ENCODE results near the gene CNTN5.

Gene CNTN5

GRCh38 chr11:100152766-100153165 lies 1132.0 kb downstream of the CNTN5 start:
- H2BK5ac ChIP-seq (ENCODE audit: low read depth, low read length, poor library complexity) = no peak overlapping the region
- no peak for DNase-seq
- H3K23ac ChIP-seq (ENCODE audit: low read length) = no peak overlapping the region
- H3K4me2 ChIP-seq (ENCODE audit: low read length) = no peak overlapping the region
- H4K91ac ChIP-seq (ENCODE audit: low read depth, low read length) = no peak overlapping the region
- H3K27ac ChIP-seq (ENCODE audit: low read depth, low read length) = no peak overlapping the region
- H2BK12ac ChIP-seq (ENCODE audit: low read length) = no peak overlapping the region
- H3K4me3 ChIP-seq (ENCODE audit: low read depth, low read length) = no peak overlapping the region
- H3K79me1 ChIP-seq (ENCODE audit: low read length) = no peaks in the 10 kb centered on the region
- no peak overlapping the region for H4K8ac ChIP-seq (ENCODE audit: low read depth, low read length)
- H4K12ac ChIP-seq (ENCODE audit: low read depth, low read length) = no peak overlapping the region
- no peak overlapping the region for H2AFZ ChIP-seq (ENCODE audit: insufficient read depth, low read length, poor library complexity)
- H2AK5ac ChIP-seq (ENCODE audit: low read length) = no peak overlapping the region
- H3K18ac ChIP-seq (ENCODE audit: low read length) = no peak overlapping the region
- H3K9ac ChIP-seq (ENCODE audit: low read length) = no peak overlapping the region
- no peaks in the 10 kb centered on the region for H3K27me3 ChIP-seq (ENCODE audit: insufficient read depth, low read length)
- H3K36me3 ChIP-seq (ENCODE audit: control insufficient read depth in 1 of 2, insufficient read depth in 2 of 2, low read length in 2 of 2) = no peaks in the 10 kb centered on the region
- no peak overlapping the region for H2BK120ac ChIP-seq (ENCODE audit: insufficient read depth, low read length, poor library complexity)
- no peaks in the 10 kb centered on the region for H3K9me3 ChIP-seq (ENCODE audit: insufficient read depth, low read depth, low read length)
- H3K79me2 ChIP-seq (ENCODE audit: control insufficient read depth, insufficient read depth, low read length, poor library complexity) = no peaks in the 10 kb centered on the region
- no peak overlapping the region for H3K4ac ChIP-seq (ENCODE audit: low read depth, low read length)
- H3K14ac ChIP-seq (ENCODE audit: low read length) = no peak overlapping the region
- H3K4me1 ChIP-seq (ENCODE audit: control insufficient read depth in 1 of 2, insufficient read depth in 2 of 2, low read length in 2 of 2) = no peaks in the 10 kb centered on the region

- H4K12ac ChIP-seq (ENCODE audit: low read depth, low read length) = no peak overlapping the region
- H3K9ac ChIP-seq (ENCODE audit: low read length) = no peak overlapping the region
- H3K23ac ChIP-seq (ENCODE audit: low read length) = no peak overlapping the region
- no peak overlapping the region for H3K14ac ChIP-seq (ENCODE audit: low read length)
- H3K4me2 ChIP-seq (ENCODE audit: low read length) = no peak overlapping the region
- no peak overlapping the region for H2BK12ac ChIP-seq (ENCODE audit: low read length)
- no peak overlapping the region for H2BK5ac ChIP-seq (ENCODE audit: low read depth, low read length, poor library complexity)
- no peak overlapping the region for H2AK5ac ChIP-seq (ENCODE audit: low read length)
- H2AFZ ChIP-seq (ENCODE audit: insufficient read depth, low read length, poor library complexity) = no peak overlapping the region
- no peaks in the 10 kb centered on the region for H3K36me3 ChIP-seq (ENCODE audit: control insufficient read depth in 1 of 2, insufficient read depth in 2 of 2, low read length in 2 of 2)
- no peaks in the 10 kb centered on the region for H3K9me3 ChIP-seq (ENCODE audit: insufficient read depth, low read depth, low read length)
- no peaks in the 10 kb centered on the region for H3K27me3 ChIP-seq (ENCODE audit: insufficient read depth, low read length)
- no peaks in the 10 kb centered on the region for H3K79me2 ChIP-seq (ENCODE audit: control insufficient read depth, insufficient read depth, low read length, poor library complexity)
- H3K79me1 ChIP-seq (ENCODE audit: low read length) = no peaks in the 10 kb centered on the region
- H3K4ac ChIP-seq (ENCODE audit: low read depth, low read length) = no peak overlapping the region
- DNase-seq = no peak
- H3K4me3 ChIP-seq (ENCODE audit: low read depth, low read length) = no peak overlapping the region
- H4K8ac ChIP-seq (ENCODE audit: low read depth, low read length) = no peak overlapping the region
- no peak overlapping the region for H2BK120ac ChIP-seq (ENCODE audit: insufficient read depth, low read length, poor library complexity)
- H3K4me1 ChIP-seq (ENCODE audit: control insufficient read depth in 1 of 2, insufficient read depth in 2 of 2, low read length in 2 of 2) = no peaks in the 10 kb centered on the region
- H3K18ac ChIP-seq (ENCODE audit: low read length) = no peak overlapping the region
- H4K91ac ChIP-seq (ENCODE audit: low read depth, low read length) = no peak overlapping the region
- H3K27ac ChIP-seq (ENCODE audit: low read depth, low read length) = no peak overlapping the region
These were observed 1142.7 kb downstream of the CNTN5 start for GRCh38 chr11:100163471-100163870.

GRCh38 chr11:100174881-100175280 lies 1154.1 kb downstream of the CNTN5 start:
- Histone ChIP-seq H3K79me1 (ENCODE audit: low read length) (no peaks in the 10 kb centered on the region), H2BK120ac (ENCODE audit: insufficient read depth, low read length, poor library complexity) (no peak overlapping the region), H3K18ac (ENCODE audit: low read length) (no peak overlapping the region), H4K12ac (ENCODE audit: low read depth, low read length) (no peak overlapping the region), H3K4me3 (ENCODE audit: low read depth, low read length) (no peak overlapping the region), H3K4ac (ENCODE audit: low read depth, low read length) (no peak overlapping the region), H3K27ac (ENCODE audit: low read depth, low read length) (no peak overlapping the region), H2AFZ (ENCODE audit: insufficient read depth, low read length, poor library complexity) (no peak overlapping the region), H3K23ac (ENCODE audit: low read length) (no peak overlapping the region), H2AK5ac (ENCODE audit: low read length) (no peak overlapping the region), H4K91ac (ENCODE audit: low read depth, low read length) (no peak overlapping the region), H3K36me3 (ENCODE audit: control insufficient read depth in 1 of 2, insufficient read depth in 2 of 2, low read length in 2 of 2) (no peaks in the 10 kb centered on the region), H3K4me2 (ENCODE audit: low read length) (no peak overlapping the region), H2BK12ac (ENCODE audit: low read length) (no peak overlapping the region), H3K14ac (ENCODE audit: low read length) (no peak overlapping the region), H3K4me1 (ENCODE audit: control insufficient read depth in 1 of 2, insufficient read depth in 2 of 2, low read length in 2 of 2) (no peaks in the 10 kb centered on the region), H3K27me3 (ENCODE audit: insufficient read depth, low read length) (no peaks in the 10 kb centered on the region), H3K9ac (ENCODE audit: low read length) (no peak overlapping the region), H4K8ac (ENCODE audit: low read depth, low read length) (no peak overlapping the region), H3K9me3 (ENCODE audit: insufficient read depth, low read depth, low read length) (no peaks in the 10 kb centered on the region), H3K79me2 (ENCODE audit: control insufficient read depth, insufficient read depth, low read length, poor library complexity) (no peaks in the 10 kb centered on the region), H2BK5ac (ENCODE audit: low read depth, low read length, poor library complexity) (no peak overlapping the region)
- WGBS (ENCODE audit: extremely low coverage, insufficient coverage, insufficient read length) = no CpG with 5 or more reads among the region's 3 CpGs
- no peak for DNase-seq

- no peak overlapping the region for H3K23ac ChIP-seq (ENCODE audit: low read length)
- H3K4me2 ChIP-seq (ENCODE audit: low read length) = no peak overlapping the region
- H3K79me2 ChIP-seq (ENCODE audit: control insufficient read depth, insufficient read depth, low read length, poor library complexity) = no peaks in the 10 kb centered on the region
- H3K9ac ChIP-seq (ENCODE audit: low read length) = no peak overlapping the region
- no peaks in the 10 kb centered on the region for H3K27me3 ChIP-seq (ENCODE audit: insufficient read depth, low read length)
- H3K4ac ChIP-seq (ENCODE audit: low read depth, low read length) = no peak overlapping the region
- H3K14ac ChIP-seq (ENCODE audit: low read length) = no peak overlapping the region
- no peak overlapping the region for H2AK5ac ChIP-seq (ENCODE audit: low read length)
- no peak overlapping the region for H4K91ac ChIP-seq (ENCODE audit: low read depth, low read length)
- H3K9me3 ChIP-seq (ENCODE audit: insufficient read depth, low read depth, low read length) = no peaks in the 10 kb centered on the region
- H3K36me3 ChIP-seq (ENCODE audit: control insufficient read depth in 1 of 2, insufficient read depth in 2 of 2, low read length in 2 of 2) = no peaks in the 10 kb centered on the region
- H2BK5ac ChIP-seq (ENCODE audit: low read depth, low read length, poor library complexity) = no peak overlapping the region
- no peak overlapping the region for H3K4me3 ChIP-seq (ENCODE audit: low read depth, low read length)
- H3K18ac ChIP-seq (ENCODE audit: low read length) = no peak overlapping the region
- no peak overlapping the region for H4K8ac ChIP-seq (ENCODE audit: low read depth, low read length)
- H3K4me1 ChIP-seq (ENCODE audit: control insufficient read depth in 1 of 2, insufficient read depth in 2 of 2, low read length in 2 of 2) = no peaks in the 10 kb centered on the region
- no peak for DNase-seq
- H3K27ac ChIP-seq (ENCODE audit: low read depth, low read length) = no peak overlapping the region
- H2BK12ac ChIP-seq (ENCODE audit: low read length) = no peak overlapping the region
- no peaks in the 10 kb centered on the region for H3K79me1 ChIP-seq (ENCODE audit: low read length)
- no peak overlapping the region for H2BK120ac ChIP-seq (ENCODE audit: insufficient read depth, low read length, poor library complexity)
- H2AFZ ChIP-seq (ENCODE audit: insufficient read depth, low read length, poor library complexity) = no peak overlapping the region
- no peak overlapping the region for H4K12ac ChIP-seq (ENCODE audit: low read depth, low read length)
These were observed 1155.7 kb downstream of the CNTN5 start for GRCh38 chr11:100176456-100176855.

- no peak overlapping the region for H3K4me2 ChIP-seq (ENCODE audit: low read length)
- H3K4me1 ChIP-seq (ENCODE audit: control insufficient read depth in 1 of 2, insufficient read depth in 2 of 2, low read length in 2 of 2) = no peaks in the 10 kb centered on the region
- no peak overlapping the region for H4K12ac ChIP-seq (ENCODE audit: low read depth, low read length)
- no peaks in the 10 kb centered on the region for H3K36me3 ChIP-seq (ENCODE audit: control insufficient read depth in 1 of 2, insufficient read depth in 2 of 2, low read length in 2 of 2)
- no peak overlapping the region for H3K9ac ChIP-seq (ENCODE audit: low read length)
- H2AFZ ChIP-seq (ENCODE audit: insufficient read depth, low read length, poor library complexity) = no peak overlapping the region
- H3K14ac ChIP-seq (ENCODE audit: low read length) = no peak overlapping the region
- no peak overlapping the region for H2BK120ac ChIP-seq (ENCODE audit: insufficient read depth, low read length, poor library complexity)
- no peak overlapping the region for H2AK5ac ChIP-seq (ENCODE audit: low read length)
- H3K9me3 ChIP-seq (ENCODE audit: insufficient read depth, low read depth, low read length) = no peaks in the 10 kb centered on the region
- no peaks in the 10 kb centered on the region for H3K27me3 ChIP-seq (ENCODE audit: insufficient read depth, low read length)
- H3K27ac ChIP-seq (ENCODE audit: low read depth, low read length) = no peak overlapping the region
- DNase-seq = no peak
- WGBS (ENCODE audit: extremely low coverage, insufficient coverage, insufficient read length) = no CpG with 5 or more reads among the region's 5 CpGs
- no peak overlapping the region for H3K4me3 ChIP-seq (ENCODE audit: low read depth, low read length)
- no peaks in the 10 kb centered on the region for H3K79me1 ChIP-seq (ENCODE audit: low read length)
- no peak overlapping the region for H3K18ac ChIP-seq (ENCODE audit: low read length)
- no peak overlapping the region for H3K4ac ChIP-seq (ENCODE audit: low read depth, low read length)
- no peaks in the 10 kb centered on the region for H3K79me2 ChIP-seq (ENCODE audit: control insufficient read depth, insufficient read depth, low read length, poor library complexity)
- no peak overlapping the region for H2BK5ac ChIP-seq (ENCODE audit: low read depth, low read length, poor library complexity)
- H4K8ac ChIP-seq (ENCODE audit: low read depth, low read length) = no peak overlapping the region
- H4K91ac ChIP-seq (ENCODE audit: low read depth, low read length) = no peak overlapping the region
- H2BK12ac ChIP-seq (ENCODE audit: low read length) = no peak overlapping the region
- no peak overlapping the region for H3K23ac ChIP-seq (ENCODE audit: low read length)
These were observed 1156.9 kb downstream of the CNTN5 start for GRCh38 chr11:100177651-100178050.
